Measurements from ENCODE around the gene RBM6.

DNA sequence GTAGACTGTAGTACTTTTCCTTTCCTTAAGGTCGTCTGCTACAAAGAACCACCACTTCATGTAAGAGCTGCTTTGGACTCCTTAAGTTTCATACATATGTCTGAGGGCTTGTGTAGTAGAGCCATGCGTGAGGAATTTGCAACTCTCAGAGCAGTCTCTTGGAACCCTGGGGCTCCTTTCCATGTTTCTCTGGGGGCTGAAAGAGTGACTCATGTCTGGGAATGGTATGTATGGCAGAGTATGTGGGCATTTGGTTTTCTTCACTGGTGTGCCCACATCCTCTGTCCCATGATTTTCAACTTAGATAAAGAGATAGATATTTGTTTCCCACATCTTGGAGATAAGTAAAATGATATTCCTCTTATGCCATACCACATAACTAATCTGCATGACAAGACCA, 128.2 kb downstream of the RBM6 start:
- TF ChIP-seq CTCF (conservative IDR thresholded peaks at IDR 0.05; ENCODE audit: low read depth, low read length): no peak
- no peak for TF ChIP-seq EZH2 (IDR thresholded peaks at IDR 0.05; ENCODE audit: borderline replicate concordance, low read depth, low read length, poor library complexity, severe bottlenecking)

All from A673 (cell line).